ENCODE data around the gene NFIB. TPM values are rescaled to one million over a fixed set of nuclear protein-coding genes. Genes with fewer than 3 reads are reported as not detected.

NFIB gene
- total and polyA plus RNA-seq, 2 experiments from 2014 or later, result 5.3 to 6.0 TPM

DNA sequence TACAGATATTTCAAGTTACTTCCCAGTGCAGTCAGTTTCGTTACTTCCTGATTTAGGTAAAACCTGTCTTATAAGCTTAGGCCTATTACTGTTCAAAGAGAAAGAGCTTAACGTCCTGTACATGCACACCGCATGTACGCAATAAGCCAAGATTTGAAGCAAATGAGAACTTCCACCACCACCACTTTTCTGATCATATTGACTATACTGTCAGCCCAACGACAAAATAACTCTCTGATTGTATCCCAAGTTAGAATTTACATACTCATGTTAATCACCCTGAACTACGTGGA lies 5.1 kb downstream of the NFIB start:
- H3K27ac ChIP-seq, result no peak overlapping the region
- H3K27me3 ChIP-seq (replicated peaks; ENCODE audit: insufficient read depth), result no peaks in the 10 kb centered on the region
- 91 to 93% methylated on average over 6 of the region's 6 CpGs for WGBS, 2 experiments (ENCODE audit: low coverage in 1 of 2, low lambda C conversion rate in 2 of 2, missing lambda C conversion rate in 2 of 2)
- TF ChIP-seq EZH2 (IDR thresholded peaks at IDR 0.05; ENCODE audit: insufficient read depth, poor library complexity, severe bottlenecking), result no peak
- TF ChIP-seq EZH2phosphoT487 (IDR thresholded peaks at IDR 0.05; ENCODE audit: insufficient read depth, low read depth), result no peak
- DNase-seq, result no peak
- peaks cover 6% of the 10 kb centered on the region; the same call in 1 of the 2 replicates for H3K36me3 ChIP-seq (ENCODE audit: low read depth)
- no peak overlapping the region for H2AFZ ChIP-seq
- in situ Hi-C loops (cut with MboI), result no loop called here
- H3F3A ChIP-seq (ENCODE audit: insufficient read depth), result no peaks in the 10 kb centered on the region
- H3K9me3 ChIP-seq (ENCODE audit: low read depth), result no peaks in the 10 kb centered on the region
- H4K20me1 ChIP-seq (ENCODE audit: insufficient read depth), result no peaks in the 10 kb centered on the region
- no peak overlapping the region for H3K9ac ChIP-seq
- no peaks in the 10 kb centered on the region; the same call in 1 of the 2 replicates for H3K79me2 ChIP-seq (ENCODE audit: insufficient read depth)
- no peak overlapping the region for H3K4me2 ChIP-seq (ENCODE audit: unreplicated experiment)
- H3K9me2 ChIP-seq (ENCODE audit: insufficient read depth), result no peaks in the 10 kb centered on the region
- no peaks in the 10 kb centered on the region for H3K4me1 ChIP-seq (ENCODE audit: insufficient read depth)
- H3K4me3 ChIP-seq, result no peak overlapping the region

DNA sequence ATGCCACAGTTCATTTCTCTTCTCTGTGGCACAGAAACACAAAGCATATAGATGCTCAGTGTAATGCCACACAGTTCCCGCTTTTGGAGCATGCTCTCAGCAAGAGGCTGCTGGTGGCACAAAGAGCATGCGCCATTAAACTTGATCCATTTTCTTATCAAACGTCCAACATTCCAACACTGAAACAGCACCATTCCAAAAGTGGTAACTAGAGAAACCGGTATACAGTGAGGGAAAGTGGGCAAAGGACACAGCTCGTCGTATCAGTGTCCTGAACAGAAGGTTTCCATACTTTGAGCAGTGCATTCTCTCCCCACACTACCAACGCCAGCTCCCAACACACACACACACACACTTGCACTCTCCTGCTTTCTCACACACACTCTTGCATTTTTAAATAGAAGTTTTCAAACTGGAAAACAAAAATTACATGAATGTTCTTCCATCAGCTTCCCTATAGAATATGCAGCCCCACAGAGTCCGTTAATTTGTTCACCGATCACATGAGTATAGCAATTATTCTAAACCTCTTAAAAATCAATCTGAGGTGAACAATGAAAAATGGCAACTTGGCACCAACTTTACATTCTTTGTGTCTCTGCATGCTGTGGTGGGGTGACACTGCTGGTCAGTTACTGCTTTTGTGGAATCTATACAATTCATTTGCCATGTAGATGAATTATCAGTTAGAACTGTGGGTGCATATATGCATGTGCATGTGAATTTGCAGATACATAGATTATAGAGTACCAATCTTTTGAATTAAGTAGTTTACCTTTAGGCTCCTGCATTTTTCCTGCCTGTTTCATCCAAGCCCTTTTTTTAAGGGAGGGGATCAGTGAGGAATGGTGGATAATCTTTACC lies 5.7 kb downstream of the NFIB start:
- no peaks in the 10 kb centered on the region for H3K4me1 ChIP-seq (ENCODE audit: insufficient read depth)
- in situ Hi-C loops (cut with MboI), result no loop called here
- H3K79me2 ChIP-seq (ENCODE audit: insufficient read depth), result no peaks in the 10 kb centered on the region; the same call in 1 of the 2 replicates
- 90 to 94% methylated on average over 9 of the region's 9 CpGs for WGBS, 2 experiments (ENCODE audit: low coverage in 1 of 2, low lambda C conversion rate in 2 of 2, missing lambda C conversion rate in 2 of 2)
- H3K9me2 ChIP-seq (ENCODE audit: insufficient read depth), result no peaks in the 10 kb centered on the region
- no peak for TF ChIP-seq EZH2 (IDR thresholded peaks at IDR 0.05; ENCODE audit: insufficient read depth, poor library complexity, severe bottlenecking)
- TF ChIP-seq EZH2phosphoT487 (IDR thresholded peaks at IDR 0.05; ENCODE audit: insufficient read depth, low read depth), result no peak
- H3K36me3 ChIP-seq (ENCODE audit: low read depth), result peaks cover 6% of the 10 kb centered on the region; the same call in 1 of the 2 replicates
- no peaks in the 10 kb centered on the region for H3F3A ChIP-seq (ENCODE audit: insufficient read depth)
- no peak for DNase-seq
- H3K27me3 ChIP-seq (replicated peaks; ENCODE audit: insufficient read depth), result no peaks in the 10 kb centered on the region
- H2AFZ ChIP-seq, result no peak overlapping the region
- no peak overlapping the region for H3K27ac ChIP-seq
- H3K4me2 ChIP-seq (ENCODE audit: unreplicated experiment), result no peak overlapping the region
- no peak overlapping the region for H3K4me3 ChIP-seq
- no peaks in the 10 kb centered on the region for H3K9me3 ChIP-seq (ENCODE audit: low read depth)
- no peak overlapping the region for H3K9ac ChIP-seq
- no peaks in the 10 kb centered on the region for H4K20me1 ChIP-seq (ENCODE audit: insufficient read depth)

GRCh38 chr9:14306672-14307660 lies 7.0 kb downstream of the NFIB start:
- Histone ChIP-seq H3K9ac (no peak overlapping the region), H3K4me2 (ENCODE audit: unreplicated experiment) (no peak overlapping the region), H3K27me3 (replicated peaks; ENCODE audit: insufficient read depth) (no peaks in the 10 kb centered on the region), H3K4me3 (no peak overlapping the region), H3K9me3 (ENCODE audit: low read depth) (no peaks in the 10 kb centered on the region), H2AFZ (no peak overlapping the region), H3K9me2 (ENCODE audit: insufficient read depth) (no peaks in the 10 kb centered on the region), H3K36me3 (ENCODE audit: low read depth) (peaks cover 6% of the 10 kb centered on the region; the same call in 1 of the 2 replicates), H3F3A (ENCODE audit: insufficient read depth) (no peaks in the 10 kb centered on the region), H3K79me2 (ENCODE audit: insufficient read depth) (no peaks in the 10 kb centered on the region), H4K20me1 (ENCODE audit: insufficient read depth) (no peaks in the 10 kb centered on the region), H3K27ac (no peak overlapping the region), H3K4me1 (ENCODE audit: insufficient read depth) (no peaks in the 10 kb centered on the region)
- TF ChIP-seq EZH2 (IDR thresholded peaks at IDR 0.05; ENCODE audit: insufficient read depth, poor library complexity, severe bottlenecking), result no peak
- TF ChIP-seq EZH2phosphoT487 (IDR thresholded peaks at IDR 0.05; ENCODE audit: insufficient read depth, low read depth), result no peak
- 92 to 95% methylated on average over 26 of the region's 26 CpGs for WGBS, 2 experiments (ENCODE audit: low coverage in 1 of 2, low lambda C conversion rate in 2 of 2, missing lambda C conversion rate in 2 of 2)
- in situ Hi-C loops (cut with MboI), result no loop called here
- no peak for DNase-seq

- Histone ChIP-seq H3K4me2 (ENCODE audit: unreplicated experiment) (no peak overlapping the region), H3K27ac (no peak overlapping the region), H3K36me3 (ENCODE audit: low read depth) (peaks cover 6% of the 10 kb centered on the region; the same call in 1 of the 2 replicates), H3K4me3 (no peak overlapping the region), H3K27me3 (replicated peaks; ENCODE audit: insufficient read depth) (no peaks in the 10 kb centered on the region), H3K9ac (no peak overlapping the region), H2AFZ (no peak overlapping the region), H3K79me2 (ENCODE audit: insufficient read depth) (no peaks in the 10 kb centered on the region), H4K20me1 (ENCODE audit: insufficient read depth) (no peaks in the 10 kb centered on the region), H3K4me1 (ENCODE audit: insufficient read depth) (no peaks in the 10 kb centered on the region), H3F3A (ENCODE audit: insufficient read depth) (no peaks in the 10 kb centered on the region), H3K9me3 (ENCODE audit: low read depth) (no peaks in the 10 kb centered on the region), H3K9me2 (ENCODE audit: insufficient read depth) (no peaks in the 10 kb centered on the region)
- TF ChIP-seq EZH2phosphoT487 (IDR thresholded peaks at IDR 0.05; ENCODE audit: insufficient read depth, low read depth) (no peak), EZH2 (IDR thresholded peaks at IDR 0.05; ENCODE audit: insufficient read depth, poor library complexity, severe bottlenecking) (no peak)
- in situ Hi-C loops (cut with MboI), result no loop called here
- no peak for DNase-seq
- 93 to 97% methylated on average over 6 of the region's 6 CpGs for WGBS, 2 experiments (ENCODE audit: low coverage in 1 of 2, low lambda C conversion rate in 2 of 2, missing lambda C conversion rate in 2 of 2)
These were observed 7.8 kb downstream of the NFIB start for GRCh38 chr9:14306188-14306587.

Measured in GM23248 (cell line).